Liver (tissue), 9 donors: ENCODE results near the gene NMUR1. TPM values are rescaled to one million over a fixed set of nuclear protein-coding genes. Genes with fewer than 3 reads are reported as not detected.

ENCODE experiments used
- DNase-seq: peaks from one replicate; pipeline ENCODE4 v3.0.0-alpha.2; 2017; ENCODE audit warnings: low spot score
- H3K27ac ChIP-seq, 2 donors: one replicate each; pipeline ENCODE4 v1.7.0; 2013; ENCODE audit warnings: inconsistent platforms in 2 of 2, low read length in 2 of 2, control low read depth in 1 of 2, low read depth in 1 of 2, mild to moderate bottlenecking in 1 of 2
- H3K27me3 ChIP-seq, 4 donors: one replicate each; pipeline versions ENCODE4 v1.6.1 to v1.7.0; 2013; ENCODE audit warnings: low read length in 3 of 4, inconsistent platforms in 1 of 4, mild to moderate bottlenecking in 1 of 4, moderate library complexity in 1 of 4; ENCODE audit not compliant: control insufficient read depth in 4 of 4, insufficient read depth in 4 of 4
- H3K36me3 ChIP-seq, 4 donors: one replicate each; pipeline versions ENCODE4 v1.6.1 to v1.7.0; 2013; ENCODE audit warnings: low read length in 3 of 4, mild to moderate bottlenecking in 3 of 4, low read depth in 1 of 4, moderate library complexity in 1 of 4; ENCODE audit not compliant: control insufficient read depth in 4 of 4, insufficient read depth in 3 of 4
- H3K4me1 ChIP-seq, 4 donors: one replicate each; pipeline versions ENCODE4 v1.6.1 to v1.7.0; 2013; ENCODE audit warnings: low read length in 3 of 4, mild to moderate bottlenecking in 3 of 4, moderate library complexity in 1 of 4; ENCODE audit not compliant: control insufficient read depth in 4 of 4, insufficient read depth in 4 of 4
- H3K4me3 ChIP-seq, 3 donors: one replicate each; pipeline versions ENCODE4 v1.6.1 to v1.7.0; 2013; ENCODE audit warnings: low read length in 3 of 3, control low read depth in 1 of 3, low read depth in 1 of 3, mild to moderate bottlenecking in 1 of 3
- H3K9ac ChIP-seq, 2 donors: one replicate each; pipeline ENCODE4 v1.7.0; 2013; ENCODE audit warnings: low read length in 2 of 2, mild to moderate bottlenecking in 2 of 2, moderate library complexity in 2 of 2, control low read depth in 1 of 2, low read depth in 1 of 2
- H3K9me3 ChIP-seq, 4 donors: one replicate each; pipeline versions ENCODE4 v1.6.1 to v1.7.0; 2013; ENCODE audit warnings: low read length in 3 of 4; ENCODE audit not compliant: control insufficient read depth in 4 of 4
- EGR1 ChIP-seq, 2 donors: IDR thresholded peaks; 2 replicates each; pipeline ENCODE4 v1.6.1; 2016 to 2018; ENCODE audit warnings: antibody characterized with exemption in 2 of 2, low read depth in 2 of 2
- FOXA1 ChIP-seq: IDR thresholded peaks from 2 replicates; pipeline ENCODE4 v1.6.1; 2016; ENCODE audit warnings: antibody characterized with exemption
- GABPA ChIP-seq, 2 donors: IDR thresholded peaks in 1 of 2; conservative IDR thresholded peaks in 1 of 2; 2 replicates each; pipeline ENCODE4 v1.6.1; 2016; ENCODE audit warnings: antibody characterized with exemption in 2 of 2, mild to moderate bottlenecking in 1 of 2, moderate library complexity in 1 of 2
- HNF4A ChIP-seq, 2 donors: conservative IDR thresholded peaks; 2 replicates each; pipeline ENCODE4 v1.6.1; 2016; ENCODE audit warnings: antibody characterized with exemption in 2 of 2, mild to moderate bottlenecking in 2 of 2
- NR2F2 ChIP-seq: IDR thresholded peaks from 2 replicates; pipeline ENCODE4 v1.6.1; 2016; ENCODE audit warnings: antibody characterized with exemption
- RAD21 ChIP-seq, 2 donors: IDR thresholded peaks; 2 replicates each; pipeline ENCODE4 v1.6.1; 2016; ENCODE audit warnings: antibody characterized with exemption in 2 of 2, mild to moderate bottlenecking in 2 of 2
- TAF1 ChIP-seq: conservative IDR thresholded peaks from 2 replicates; pipeline ENCODE4 v1.6.1; 2016; ENCODE audit warnings: antibody characterized with exemption, mild to moderate bottlenecking
- WGBS: extraction: QIAGEN DNeasy Blood & Tissue Kit; methylation state at CpG from one replicate; pipeline ENCODE4 v1.1.7; 2013; 5-methylcytosine and 5-hydroxymethylcytosine counted together
- polyA plus RNA-seq, 2 donors: library from polyadenylated mRNA; stranded (reverse) in 1 of 2; unstranded in 1 of 2; fragments of 200-250 nt in 1 of 2; fragments of >200 nt in 1 of 2; fragmentation: Nextera tagmentation in 1 of 2; extraction: Ambion mirVana in 1 of 2; gene quantifications; one replicate each; pipeline versions ENCODE4 v1.2.1 to v1.2.3, GENCODE V29; 2013 to 2015
- total RNA-seq, 2 donors: library from RNA; depleted of rRNA; stranded (reverse); fragments of >200 nt; gene quantifications; one replicate each; pipeline ENCODE4 v1.2.3, GENCODE V29; 2014
- TF ChIP-seq, protein P1 (sequence below): IDR thresholded peaks from 2 replicates; pipeline ENCODE4 v1.6.1; 2016; ENCODE audit warnings: antibody characterized with exemption
- TF ChIP-seq, protein P2 (sequence below): IDR thresholded peaks from 2 replicates; pipeline ENCODE4 v1.6.1; 2016; ENCODE audit warnings: antibody characterized with exemption
- TF ChIP-seq, protein P3 (sequence below): fragments of 150-350 bp; IDR thresholded peaks from 2 replicates; pipeline ENCODE4 v1.5.1; 2017; ENCODE audit warnings: improper control_type of control experiment, low read depth, low read length; ENCODE audit not compliant: missing input control
- TF ChIP-seq, protein P4 (sequence below): IDR thresholded peaks from 2 replicates; pipeline ENCODE4 v1.6.1; 2016; ENCODE audit warnings: antibody characterized with exemption
- TF ChIP-seq, protein P5 (sequence below): IDR thresholded peaks from 2 replicates; pipeline ENCODE4 v1.6.1; 2016; ENCODE audit warnings: antibody characterized with exemption, mild to moderate bottlenecking
- donor health status: healthy.
- donor health status: healthy.
- donor health status: healthy.
- donor health status: healthy.
- donor health status: healthy.

NMUR1 gene
- total and polyA plus RNA-seq, 4 donors: 0.23 to 0.84 (median 0.52) TPM

DNA sequence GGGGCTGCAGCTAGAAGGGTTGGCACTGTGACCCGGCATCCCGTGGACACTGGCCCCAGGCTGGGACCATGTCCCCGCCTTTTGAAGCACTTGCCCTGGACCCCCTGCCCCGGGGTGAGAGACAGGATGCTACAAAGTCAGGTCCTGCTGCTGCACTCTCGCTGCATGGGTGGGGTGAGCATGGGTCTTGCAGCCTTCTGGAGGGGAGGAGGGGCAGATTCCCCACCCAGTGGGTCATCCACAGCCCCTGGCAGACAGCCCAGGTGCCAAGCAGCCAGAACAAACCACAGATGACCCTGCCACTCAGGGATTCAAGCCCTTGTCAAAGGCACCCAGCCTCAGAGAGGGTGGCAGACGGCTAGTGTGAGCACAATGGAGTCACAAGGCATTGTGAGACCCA, 5.7 kb upstream of the NMUR1 start:
- Histone ChIP-seq H3K27ac (no peak overlapping the region), H3K4me1 (no peaks in the 10 kb centered on the region), H3K4me3 (no peak overlapping the region), H3K27me3 (no peaks in the 10 kb centered on the region), H3K36me3 (no peaks in the 10 kb centered on the region), H3K9me3 (no peaks in the 10 kb centered on the region), H3K9ac (no peak overlapping the region)
- 71% methylated on average over 6 of the region's 6 CpGs for WGBS
- DNase-seq: no peak
- TF ChIP-seq TAF1: no peak

DNA sequence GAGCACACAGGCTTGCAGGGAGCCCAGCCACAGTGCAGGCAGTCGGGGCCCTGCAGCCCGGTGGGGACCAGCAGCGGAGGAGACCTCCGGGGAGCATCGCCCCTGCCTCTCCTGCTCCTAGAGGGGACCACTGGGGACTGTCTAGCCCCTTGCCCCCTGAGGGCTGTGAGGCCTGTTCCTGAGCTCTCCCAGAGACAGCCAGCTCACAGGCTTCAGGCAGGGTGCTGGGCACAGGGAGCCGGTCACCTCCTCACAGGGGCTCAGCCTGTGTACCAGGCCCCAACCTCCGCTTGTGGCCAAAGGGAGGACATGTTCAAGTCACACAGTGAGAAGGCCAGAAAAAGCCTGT, 3.5 kb upstream of the NMUR1 start:
- Histone ChIP-seq H3K4me1 (peaks cover 0 to 5% (median 2%) of the 10 kb centered on the region in 4 donors), H3K27ac (no peak overlapping the region), H3K36me3 (no peaks in the 10 kb centered on the region), H3K4me3 (no peak overlapping the region), H3K9me3 (no peaks in the 10 kb centered on the region), H3K9ac (no peak overlapping the region), H3K27me3 (no peaks in the 10 kb centered on the region)
- WGBS: 92% methylated on average over 7 of the region's 7 CpGs
- DNase-seq: no peak
- TF ChIP-seq, protein P1, sequence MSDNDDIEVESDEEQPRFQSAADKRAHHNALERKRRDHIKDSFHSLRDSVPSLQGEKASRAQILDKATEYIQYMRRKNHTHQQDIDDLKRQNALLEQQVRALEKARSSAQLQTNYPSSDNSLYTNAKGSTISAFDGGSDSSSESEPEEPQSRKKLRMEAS: no peak
- no peak for TF ChIP-seq EGR1 (IDR thresholded peaks at IDR 0.05; ENCODE audit: low read depth in 2 of 2)

DNA sequence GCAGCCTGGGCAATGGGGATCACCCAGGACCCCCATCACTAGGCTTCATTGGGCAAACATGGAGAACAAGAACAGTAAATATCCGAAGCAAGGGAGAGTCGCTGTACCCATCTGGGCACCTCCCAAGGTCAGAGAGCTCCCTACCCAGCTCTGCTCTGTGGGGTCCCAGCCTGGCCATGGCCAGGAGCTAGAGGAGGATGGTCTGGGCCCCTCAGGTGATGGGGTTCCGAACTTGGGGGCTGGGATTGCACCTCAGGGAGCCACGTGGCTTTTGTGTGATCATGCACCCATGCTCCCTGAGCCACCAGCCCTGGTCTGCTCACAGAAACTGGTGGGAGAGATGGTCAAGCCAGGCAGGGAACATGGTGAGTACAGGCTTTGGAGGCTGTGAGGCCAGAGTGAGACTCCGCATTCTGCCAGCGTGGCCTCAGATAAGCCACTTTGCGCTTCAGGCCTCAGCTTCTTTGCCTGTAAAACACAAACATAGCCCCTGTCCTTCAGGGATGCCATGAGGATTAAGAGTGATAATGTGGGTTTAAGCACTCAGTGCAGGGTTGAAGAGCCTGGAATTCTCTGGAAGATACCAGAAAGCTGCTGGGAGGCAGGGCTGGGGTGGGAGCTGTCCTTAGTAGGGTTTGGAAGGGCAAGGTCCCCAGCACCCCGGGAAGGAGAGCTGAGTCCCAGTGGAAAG, 3.0 kb upstream of the NMUR1 start:
- DNase-seq: no peak
- Histone ChIP-seq H3K9me3 (no peaks in the 10 kb centered on the region), H3K9ac (no peak overlapping the region), H3K27me3 (no peaks in the 10 kb centered on the region), H3K27ac (no peak overlapping the region), H3K4me1 (peaks cover 0 to 5% (median 2%) of the 10 kb centered on the region in 4 donors), H3K36me3 (no peaks in the 10 kb centered on the region), H3K4me3 (no peak overlapping the region)
- TF ChIP-seq, protein P2, sequence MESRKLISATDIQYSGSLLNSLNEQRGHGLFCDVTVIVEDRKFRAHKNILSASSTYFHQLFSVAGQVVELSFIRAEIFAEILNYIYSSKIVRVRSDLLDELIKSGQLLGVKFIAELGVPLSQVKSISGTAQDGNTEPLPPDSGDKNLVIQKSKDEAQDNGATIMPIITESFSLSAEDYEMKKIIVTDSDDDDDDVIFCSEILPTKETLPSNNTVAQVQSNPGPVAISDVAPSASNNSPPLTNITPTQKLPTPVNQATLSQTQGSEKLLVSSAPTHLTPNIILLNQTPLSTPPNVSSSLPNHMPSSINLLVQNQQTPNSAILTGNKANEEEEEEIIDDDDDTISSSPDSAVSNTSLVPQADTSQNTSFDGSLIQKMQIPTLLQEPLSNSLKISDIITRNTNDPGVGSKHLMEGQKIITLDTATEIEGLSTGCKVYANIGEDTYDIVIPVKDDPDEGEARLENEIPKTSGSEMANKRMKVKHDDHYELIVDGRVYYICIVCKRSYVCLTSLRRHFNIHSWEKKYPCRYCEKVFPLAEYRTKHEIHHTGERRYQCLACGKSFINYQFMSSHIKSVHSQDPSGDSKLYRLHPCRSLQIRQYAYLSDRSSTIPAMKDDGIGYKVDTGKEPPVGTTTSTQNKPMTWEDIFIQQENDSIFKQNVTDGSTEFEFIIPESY: no peak
- TF ChIP-seq, protein P3, sequence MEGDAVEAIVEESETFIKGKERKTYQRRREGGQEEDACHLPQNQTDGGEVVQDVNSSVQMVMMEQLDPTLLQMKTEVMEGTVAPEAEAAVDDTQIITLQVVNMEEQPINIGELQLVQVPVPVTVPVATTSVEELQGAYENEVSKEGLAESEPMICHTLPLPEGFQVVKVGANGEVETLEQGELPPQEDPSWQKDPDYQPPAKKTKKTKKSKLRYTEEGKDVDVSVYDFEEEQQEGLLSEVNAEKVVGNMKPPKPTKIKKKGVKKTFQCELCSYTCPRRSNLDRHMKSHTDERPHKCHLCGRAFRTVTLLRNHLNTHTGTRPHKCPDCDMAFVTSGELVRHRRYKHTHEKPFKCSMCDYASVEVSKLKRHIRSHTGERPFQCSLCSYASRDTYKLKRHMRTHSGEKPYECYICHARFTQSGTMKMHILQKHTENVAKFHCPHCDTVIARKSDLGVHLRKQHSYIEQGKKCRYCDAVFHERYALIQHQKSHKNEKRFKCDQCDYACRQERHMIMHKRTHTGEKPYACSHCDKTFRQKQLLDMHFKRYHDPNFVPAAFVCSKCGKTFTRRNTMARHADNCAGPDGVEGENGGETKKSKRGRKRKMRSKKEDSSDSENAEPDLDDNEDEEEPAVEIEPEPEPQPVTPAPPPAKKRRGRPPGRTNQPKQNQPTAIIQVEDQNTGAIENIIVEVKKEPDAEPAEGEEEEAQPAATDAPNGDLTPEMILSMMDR: no peak
- no peak for TF ChIP-seq HNF4A (conservative IDR thresholded peaks at IDR 0.05)
- no peak for TF ChIP-seq NR2F2
- no peak for TF ChIP-seq FOXA1
- no peak for TF ChIP-seq GABPA (IDR thresholded peaks at IDR 0.05 in 1 of 2, conservative IDR thresholded peaks at IDR 0.05 in 1 of 2)
- WGBS: 87% methylated on average over 8 of the region's 8 CpGs

DNA sequence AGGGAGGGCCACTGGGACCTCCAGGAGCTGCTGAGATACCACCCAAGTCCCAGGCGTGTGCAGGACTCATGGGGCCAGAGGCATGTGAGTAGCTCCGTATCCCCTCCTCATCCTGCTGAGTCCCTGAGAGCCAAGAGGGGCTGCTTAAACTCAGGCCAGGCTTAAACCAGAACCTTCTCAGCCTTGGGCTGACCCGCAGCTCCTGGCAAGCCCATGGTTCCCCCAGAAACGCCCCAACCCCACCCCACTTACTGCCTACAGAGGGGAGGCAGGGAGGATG, 2.5 kb upstream of the NMUR1 start:
- no peak overlapping the region for H3K4me3 ChIP-seq
- H3K36me3 ChIP-seq: no peaks in the 10 kb centered on the region
- DNase-seq: no peak
- no peaks in the 10 kb centered on the region for H3K27me3 ChIP-seq
- H3K9me3 ChIP-seq: no peaks in the 10 kb centered on the region
- H3K4me1 ChIP-seq: peaks cover 0 to 5% (median 2%) of the 10 kb centered on the region in 4 donors
- no peak overlapping the region for H3K27ac ChIP-seq
- no peak overlapping the region for H3K9ac ChIP-seq
- 96% methylated on average over 4 of the region's 4 CpGs for WGBS
- TF ChIP-seq FOXA1 (no peak), RAD21 (IDR thresholded peaks at IDR 0.05) (no peak)
- TF ChIP-seq, protein P2: no peak
- TF ChIP-seq, protein P4, sequence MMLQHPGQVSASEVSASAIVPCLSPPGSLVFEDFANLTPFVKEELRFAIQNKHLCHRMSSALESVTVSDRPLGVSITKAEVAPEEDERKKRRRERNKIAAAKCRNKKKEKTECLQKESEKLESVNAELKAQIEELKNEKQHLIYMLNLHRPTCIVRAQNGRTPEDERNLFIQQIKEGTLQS: no peak
- TF ChIP-seq, protein P1: no peak
- TF ChIP-seq, protein P5, sequence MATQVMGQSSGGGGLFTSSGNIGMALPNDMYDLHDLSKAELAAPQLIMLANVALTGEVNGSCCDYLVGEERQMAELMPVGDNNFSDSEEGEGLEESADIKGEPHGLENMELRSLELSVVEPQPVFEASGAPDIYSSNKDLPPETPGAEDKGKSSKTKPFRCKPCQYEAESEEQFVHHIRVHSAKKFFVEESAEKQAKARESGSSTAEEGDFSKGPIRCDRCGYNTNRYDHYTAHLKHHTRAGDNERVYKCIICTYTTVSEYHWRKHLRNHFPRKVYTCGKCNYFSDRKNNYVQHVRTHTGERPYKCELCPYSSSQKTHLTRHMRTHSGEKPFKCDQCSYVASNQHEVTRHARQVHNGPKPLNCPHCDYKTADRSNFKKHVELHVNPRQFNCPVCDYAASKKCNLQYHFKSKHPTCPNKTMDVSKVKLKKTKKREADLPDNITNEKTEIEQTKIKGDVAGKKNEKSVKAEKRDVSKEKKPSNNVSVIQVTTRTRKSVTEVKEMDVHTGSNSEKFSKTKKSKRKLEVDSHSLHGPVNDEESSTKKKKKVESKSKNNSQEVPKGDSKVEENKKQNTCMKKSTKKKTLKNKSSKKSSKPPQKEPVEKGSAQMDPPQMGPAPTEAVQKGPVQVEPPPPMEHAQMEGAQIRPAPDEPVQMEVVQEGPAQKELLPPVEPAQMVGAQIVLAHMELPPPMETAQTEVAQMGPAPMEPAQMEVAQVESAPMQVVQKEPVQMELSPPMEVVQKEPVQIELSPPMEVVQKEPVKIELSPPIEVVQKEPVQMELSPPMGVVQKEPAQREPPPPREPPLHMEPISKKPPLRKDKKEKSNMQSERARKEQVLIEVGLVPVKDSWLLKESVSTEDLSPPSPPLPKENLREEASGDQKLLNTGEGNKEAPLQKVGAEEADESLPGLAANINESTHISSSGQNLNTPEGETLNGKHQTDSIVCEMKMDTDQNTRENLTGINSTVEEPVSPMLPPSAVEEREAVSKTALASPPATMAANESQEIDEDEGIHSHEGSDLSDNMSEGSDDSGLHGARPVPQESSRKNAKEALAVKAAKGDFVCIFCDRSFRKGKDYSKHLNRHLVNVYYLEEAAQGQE: no peak
